ENCODE results near the gene SYNDIG1.

SYNDIG1 gene

DNA sequence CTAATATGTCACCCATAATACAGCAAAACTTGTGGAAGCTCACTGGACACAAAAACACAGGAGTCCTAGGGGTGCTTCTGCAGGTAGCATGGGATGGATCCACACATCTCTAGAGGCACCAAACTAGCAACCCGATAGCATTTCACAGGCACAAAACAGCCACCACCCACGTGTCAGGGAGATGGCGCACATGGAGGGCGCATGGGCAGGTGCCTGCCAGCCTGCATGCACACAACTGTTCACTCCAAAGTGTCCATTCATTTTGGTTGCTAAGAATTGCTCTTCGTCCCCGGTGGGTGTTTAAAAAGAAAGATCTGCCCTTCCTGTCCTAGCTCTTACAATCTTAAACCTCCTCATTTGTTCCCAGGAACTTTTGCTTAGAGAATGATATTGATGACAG, 171.3 kb downstream of the SYNDIG1 start:
- DNase-seq, result no peak

DNA sequence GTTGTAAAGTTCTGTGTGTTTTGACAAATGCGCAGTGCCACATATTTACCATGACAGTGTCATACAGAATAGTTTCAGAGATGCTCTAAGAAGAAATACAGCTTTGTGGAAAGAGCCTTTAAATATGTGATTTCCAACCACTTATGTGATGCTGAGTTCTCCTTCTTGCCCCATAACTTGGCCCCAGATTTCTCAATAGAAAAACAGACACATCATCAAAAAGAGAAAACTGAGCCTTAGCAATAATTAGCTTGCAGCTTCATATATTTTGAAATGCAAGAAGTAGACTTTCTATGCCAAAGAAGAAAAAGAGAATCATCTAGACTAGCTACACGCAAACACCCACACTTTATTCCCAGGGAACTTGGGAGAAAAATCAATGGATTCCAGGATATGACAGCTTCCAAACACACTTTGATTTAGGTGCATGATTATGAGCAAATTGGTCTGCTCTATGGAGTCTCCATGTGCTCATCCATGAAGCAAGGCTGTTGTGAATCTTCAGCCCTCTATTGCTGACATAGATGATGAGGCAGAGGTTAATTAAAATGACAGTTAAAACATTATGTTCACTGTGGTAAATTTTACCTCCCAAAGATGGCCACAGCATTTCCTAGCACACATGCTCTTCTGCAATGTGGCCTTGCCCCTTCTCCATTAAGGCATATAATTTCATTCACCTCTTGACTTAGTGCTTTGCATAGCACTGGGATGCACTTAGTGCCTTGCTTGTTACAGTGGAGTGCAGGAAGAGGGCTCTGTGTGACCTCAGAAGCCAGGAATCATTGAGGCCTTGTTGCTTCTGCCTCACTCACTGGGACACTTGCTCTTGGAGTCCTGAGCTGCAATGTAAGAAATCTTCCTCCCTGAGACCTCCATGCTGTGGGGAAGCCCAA, 174.6 kb downstream of the SYNDIG1 start:
- no peak for DNase-seq

DNA sequence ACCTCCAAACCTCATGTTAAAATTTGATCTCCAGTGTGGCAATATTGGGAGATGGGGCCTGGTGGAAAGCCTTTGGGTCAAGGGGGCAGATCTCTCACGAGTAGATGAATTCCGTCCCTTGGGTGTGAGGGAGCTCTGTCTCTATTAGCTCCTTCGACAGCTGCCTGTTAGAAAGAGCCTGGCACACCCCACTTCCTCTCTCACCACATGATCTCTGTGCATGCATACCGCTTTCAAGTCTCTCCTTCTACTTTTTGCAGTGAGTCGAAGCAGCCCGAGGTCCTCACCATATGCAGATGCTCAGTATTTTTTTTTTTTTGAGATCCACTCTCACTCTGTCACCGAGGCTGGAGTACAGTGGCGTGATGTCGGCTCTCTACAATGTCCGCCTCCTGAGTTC, 176.9 kb downstream of the SYNDIG1 start:
- no peak for DNase-seq

DNA sequence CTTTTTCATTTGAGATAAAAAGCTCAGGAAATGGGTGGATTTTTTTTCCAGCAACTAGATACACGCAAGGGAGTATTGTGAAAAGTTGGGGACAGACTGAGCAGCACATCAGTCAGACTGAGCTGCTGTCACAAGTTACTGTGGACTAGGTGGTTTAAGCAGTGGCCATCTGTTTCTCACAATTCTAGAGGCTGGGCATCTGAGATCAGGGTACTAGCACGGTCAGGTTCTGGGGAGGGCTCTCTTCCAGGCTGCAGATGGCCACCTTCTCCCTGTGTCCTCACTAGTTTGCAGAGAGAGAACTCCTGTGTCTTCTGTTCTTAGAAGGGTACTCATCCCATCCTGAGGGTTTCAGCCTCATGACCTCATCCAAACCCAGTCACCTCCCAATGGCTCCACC, 178.3 kb downstream of the SYNDIG1 start:
- DNase-seq, result no peak

DNA sequence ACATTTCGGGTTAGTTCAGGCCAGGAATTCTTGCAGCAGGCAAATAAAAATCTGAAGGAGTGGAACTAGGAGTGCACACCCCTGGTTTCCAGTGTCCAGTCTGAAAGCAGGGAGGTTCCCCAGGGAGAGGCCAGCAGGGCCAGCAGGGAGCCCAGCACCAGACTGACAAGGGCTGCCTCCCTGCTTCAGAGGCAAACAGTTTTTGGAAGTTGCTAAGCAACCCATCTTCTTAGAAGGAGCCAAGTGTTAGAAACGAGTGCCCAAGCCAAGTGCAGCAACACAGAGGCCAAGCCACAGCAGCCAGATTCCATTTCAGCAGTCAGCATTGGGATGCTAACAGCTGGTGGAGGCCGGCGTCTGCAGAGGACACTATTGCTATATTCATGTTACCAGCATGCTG, 179.1 kb downstream of the SYNDIG1 start:
- no peak for DNase-seq

DNA sequence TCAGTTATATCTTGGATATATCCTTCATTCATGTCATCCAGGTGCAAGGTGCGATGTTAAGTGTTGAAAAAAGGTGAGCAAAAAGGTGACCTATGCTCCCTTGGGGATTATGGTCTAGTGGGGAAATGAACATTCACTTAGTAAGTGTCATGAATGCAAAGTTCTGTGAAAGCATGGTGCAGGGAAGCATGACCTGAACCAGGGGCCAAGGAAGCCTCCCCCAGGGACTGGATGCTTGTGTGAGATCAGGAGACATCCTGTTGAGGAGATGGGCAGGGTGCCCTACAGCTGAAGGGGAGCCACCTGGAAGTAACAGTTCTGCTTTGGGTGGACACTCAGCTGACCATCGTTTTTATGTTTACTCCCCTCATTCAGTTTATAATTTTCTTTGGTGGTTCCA, 179.5 kb downstream of the SYNDIG1 start:
- no peak for DNase-seq

DNA sequence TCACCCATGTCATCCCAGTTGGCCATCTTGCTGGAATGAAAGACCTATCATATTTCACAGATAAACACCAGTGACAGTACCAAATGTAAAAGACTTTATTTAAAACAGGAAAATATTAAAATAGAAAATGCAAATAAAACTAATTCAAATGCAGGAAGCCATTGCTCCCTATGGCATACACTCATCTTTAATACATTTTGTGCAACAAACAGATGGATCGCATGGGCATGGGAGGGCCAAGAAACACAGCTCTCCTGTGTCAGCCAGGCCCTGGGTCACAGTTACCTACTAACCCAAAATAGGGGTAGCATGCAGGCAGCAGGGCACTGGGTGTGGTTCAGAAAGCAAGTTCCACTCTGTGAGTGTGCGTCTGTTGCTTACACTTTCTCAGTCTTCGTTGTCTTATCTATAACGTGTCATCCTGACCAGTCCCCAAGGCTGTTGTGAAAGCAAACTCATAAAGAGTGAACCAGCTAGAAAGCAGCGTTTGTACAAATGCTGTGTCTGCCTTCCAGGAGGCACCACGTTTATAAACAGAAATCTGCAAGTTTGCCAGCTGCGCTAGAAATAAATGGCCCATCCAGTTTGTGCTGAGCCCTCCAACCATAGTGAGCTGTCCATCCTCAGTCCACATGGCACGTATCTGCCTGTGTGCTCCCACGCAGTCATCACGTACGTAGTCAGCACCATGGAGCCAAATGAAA, 180.5 kb downstream of the SYNDIG1 start:
- no peak for DNase-seq

DNA sequence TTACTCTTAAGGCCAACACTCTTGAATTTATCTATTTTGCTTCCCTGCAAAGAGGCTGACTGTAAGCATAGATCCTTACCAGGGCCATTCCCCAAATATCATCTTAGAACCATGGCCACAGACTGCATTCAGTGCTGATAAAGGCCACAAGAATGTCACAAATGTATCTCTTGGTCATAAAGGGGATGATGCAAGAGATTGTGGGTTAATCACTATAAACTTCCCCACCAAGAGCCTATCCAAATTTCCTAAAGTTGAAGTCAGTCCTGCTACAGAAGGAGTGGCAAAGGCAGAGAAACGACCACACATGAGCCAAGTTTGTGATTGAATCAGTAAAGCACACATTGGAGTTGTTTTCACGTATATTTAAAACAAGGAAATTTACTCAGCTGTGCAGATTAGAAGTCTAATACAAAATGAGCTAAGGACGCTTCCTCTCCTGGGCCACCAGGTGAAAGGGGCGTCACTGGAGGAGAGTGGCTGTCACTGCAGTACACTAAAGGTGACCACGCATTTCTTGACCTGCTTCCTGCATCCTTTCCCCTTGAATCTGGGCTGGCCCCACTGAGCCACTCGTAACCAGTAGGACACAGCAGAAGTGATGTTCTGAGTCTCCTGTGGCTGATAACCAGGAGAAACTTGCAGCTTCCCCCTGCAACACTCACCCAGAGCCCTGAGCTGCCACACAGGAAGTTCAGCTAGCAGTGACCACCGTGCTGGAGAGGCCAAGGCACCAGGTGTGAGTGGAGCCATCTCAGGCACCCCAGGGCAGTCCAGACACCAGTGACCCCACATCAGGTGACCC, 181.9 kb downstream of the SYNDIG1 start:
- peak; percentile 29 for DNase-seq

DNA sequence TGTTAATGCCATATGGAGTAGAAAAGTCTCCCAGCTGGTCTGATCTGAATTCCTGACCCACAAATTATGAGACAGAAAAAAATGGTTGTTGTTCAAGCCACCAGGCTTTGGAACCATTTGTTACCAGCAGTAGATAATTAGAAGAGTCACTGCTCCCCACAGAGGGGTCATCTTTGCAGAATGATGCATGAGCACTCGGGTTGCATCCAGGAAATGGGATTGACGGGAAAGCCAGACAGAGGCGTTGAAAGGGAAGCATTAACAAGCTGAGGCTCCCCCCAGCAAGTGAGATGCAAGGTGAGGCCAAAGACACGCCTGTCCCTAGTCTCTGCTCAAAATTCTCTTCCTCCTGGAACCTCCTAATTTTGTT, 182.5 kb downstream of the SYNDIG1 start:
- no peak for DNase-seq

DNA sequence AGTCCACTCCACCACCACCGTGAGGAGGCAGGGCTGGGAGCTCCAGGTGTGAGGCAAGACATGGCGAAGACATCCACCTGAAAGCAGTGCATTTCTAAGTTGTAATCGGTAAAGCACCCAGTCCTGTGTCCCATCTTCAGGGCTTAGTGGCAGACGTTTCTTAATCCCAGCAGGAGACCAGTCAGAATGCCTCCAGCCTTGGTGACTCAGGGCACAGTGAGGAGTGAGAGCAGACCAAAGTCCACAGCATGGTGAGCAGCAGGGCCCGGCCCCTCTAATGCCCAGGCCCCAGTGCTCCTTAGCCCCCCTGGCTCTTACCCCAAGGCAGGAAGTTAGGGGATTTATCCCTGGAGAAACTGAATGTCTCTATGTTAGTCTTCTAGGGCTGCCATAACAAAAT, 183.9 kb downstream of the SYNDIG1 start:
- peak; percentile 20 for DNase-seq

DNA sequence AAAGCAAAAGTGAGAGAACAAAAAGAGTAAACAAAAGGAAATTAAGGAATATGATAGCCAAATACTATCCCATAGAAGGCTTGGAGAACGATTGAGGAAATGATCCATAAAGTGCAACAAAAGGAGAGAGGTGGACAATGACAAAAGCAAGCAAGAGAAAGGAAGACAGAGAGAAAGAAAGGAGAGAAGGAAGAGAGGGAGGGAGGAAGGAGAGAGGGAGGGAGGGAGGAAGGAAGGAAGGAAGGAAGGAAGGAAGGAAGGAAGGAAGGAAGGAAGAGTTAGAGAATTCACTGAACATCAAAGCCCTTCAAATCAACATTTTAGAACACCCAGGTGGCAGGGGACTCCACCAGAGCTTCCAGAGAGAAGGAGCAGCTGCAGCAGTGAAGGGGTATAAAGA, 185.0 kb downstream of the SYNDIG1 start:
- no peak for DNase-seq

DNA sequence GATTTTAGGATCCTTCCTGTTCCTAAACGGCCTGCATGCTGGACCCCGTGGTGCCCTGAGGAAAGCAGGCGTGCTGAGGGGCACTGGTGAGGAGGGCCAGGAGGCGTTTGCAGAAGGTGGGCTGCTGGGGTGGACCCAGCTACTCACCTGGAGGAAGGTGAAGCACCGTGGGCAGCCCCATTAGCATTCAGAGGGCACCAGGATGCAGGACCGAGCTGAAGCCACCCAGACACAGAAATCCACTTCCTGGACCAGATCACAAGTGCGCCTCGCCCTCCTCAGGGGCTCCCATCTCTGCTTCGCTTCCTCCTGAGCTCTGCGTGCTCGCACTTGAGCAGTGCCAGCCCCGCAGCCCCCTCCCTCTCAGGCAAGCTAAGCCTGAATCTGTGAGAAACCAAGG, 187.0 kb downstream of the SYNDIG1 start:
- no peak for DNase-seq

DNA sequence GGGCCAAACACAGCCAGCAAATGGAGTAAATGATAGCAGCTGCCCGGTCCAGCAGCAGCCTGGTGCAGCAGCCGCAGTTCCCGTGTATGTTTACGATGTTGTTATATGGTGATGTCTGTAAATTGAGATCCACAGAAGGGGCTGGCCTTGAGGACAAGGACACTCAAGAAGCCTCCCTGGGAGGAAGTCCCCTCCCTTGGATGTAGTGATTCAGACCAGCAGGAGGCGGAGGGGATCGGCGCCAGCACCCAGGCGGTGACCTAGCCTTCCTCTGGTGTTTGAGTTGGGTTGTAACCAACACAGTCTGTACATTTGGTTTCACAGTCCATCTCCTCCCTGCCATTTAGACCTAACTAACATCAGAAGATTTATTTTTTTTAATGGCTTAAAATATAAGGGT, 187.8 kb downstream of the SYNDIG1 start:
- DNase-seq, result no peak

DNA sequence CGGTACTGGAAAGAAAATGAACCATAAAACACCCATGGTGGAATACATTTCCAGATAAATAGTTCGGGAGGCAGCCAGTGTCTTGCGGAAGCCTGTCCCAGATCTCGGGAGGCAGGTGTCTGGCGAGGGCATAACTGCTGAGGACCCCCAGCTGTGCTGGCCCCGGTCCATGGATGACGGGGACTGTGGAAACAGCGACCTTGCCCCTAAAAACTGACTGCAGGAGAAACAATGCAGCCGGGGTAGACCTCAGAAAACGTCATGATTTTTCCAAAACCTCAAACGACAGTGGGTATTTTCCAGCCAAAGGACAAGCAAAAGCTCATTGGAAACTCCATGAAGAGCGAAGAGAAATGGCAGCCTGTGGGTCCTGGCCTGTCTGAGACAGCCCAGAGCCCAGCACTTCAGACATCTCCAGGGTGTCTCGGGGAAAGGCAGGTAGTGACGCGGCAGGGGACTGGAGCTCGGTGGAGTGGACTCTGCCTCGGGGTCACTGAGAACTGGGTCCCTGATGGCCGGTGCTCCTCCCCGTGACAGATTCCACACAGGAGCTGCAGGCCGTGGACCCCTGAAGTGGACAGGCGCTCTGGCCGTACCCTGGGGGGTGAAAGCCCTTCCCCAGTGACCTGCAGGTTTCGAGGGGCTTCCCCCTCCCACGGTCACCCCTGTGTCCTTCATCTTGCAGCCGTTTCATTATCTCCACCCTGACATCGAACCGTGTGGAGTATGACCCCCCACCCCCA, 188.6 kb downstream of the SYNDIG1 start:
- DNase-seq, result no peak

DNA sequence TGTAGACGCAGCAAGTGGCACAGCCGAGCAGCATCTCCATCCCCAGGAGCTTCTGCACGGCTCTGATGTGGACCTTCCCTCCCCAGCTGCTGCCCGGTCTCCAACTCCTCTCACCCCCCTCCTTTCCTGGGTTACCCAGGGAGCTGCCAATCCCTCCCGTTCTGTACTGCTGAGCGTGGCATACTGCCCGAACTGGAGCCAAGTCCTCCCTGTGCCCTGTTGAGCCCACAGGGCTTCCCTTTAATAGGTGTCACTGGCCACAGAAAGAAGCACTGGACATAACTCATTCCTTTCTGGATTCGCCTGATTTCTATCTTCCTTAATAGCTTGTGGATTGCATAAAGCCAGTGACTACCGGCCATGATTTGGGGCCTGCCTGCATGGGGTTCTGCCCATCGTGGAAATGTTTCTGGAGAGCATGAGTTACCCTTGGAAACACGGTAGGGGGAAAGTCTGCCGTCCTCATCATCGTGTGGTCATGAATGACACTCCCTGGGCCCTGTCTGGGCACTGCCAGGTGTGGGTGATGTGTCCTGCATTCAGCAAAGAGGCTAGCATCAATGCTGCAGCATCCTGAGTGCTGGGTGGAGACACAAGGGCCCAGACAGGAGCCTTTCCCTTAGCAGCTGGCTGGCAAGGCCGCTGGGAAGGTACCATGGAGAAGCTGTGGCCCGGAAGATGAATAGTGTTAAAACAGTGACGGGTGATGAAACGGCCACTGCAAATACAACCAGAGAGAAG, 189.7 kb downstream of the SYNDIG1 start:
- DNase-seq, result no peak

DNA sequence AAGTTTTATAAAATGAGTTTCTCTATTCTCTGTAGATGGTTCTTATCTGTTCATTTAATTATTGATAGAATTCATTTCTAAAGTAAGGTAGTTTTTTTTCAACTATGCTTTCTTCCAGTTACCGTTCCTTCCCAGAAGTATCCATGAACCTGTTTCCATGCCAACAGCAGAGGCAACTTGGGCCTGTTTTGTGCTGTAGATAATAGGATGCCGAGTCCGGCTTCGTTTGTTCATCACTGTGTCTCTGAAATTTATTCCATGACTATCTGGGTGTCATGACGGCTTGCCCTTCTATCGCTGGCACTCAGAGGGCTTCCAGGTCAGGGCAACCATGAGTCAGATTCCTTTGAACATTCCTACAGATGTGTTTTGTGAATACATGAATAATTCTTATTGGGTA, 190.4 kb downstream of the SYNDIG1 start:
- DNase-seq, result no peak

DNA sequence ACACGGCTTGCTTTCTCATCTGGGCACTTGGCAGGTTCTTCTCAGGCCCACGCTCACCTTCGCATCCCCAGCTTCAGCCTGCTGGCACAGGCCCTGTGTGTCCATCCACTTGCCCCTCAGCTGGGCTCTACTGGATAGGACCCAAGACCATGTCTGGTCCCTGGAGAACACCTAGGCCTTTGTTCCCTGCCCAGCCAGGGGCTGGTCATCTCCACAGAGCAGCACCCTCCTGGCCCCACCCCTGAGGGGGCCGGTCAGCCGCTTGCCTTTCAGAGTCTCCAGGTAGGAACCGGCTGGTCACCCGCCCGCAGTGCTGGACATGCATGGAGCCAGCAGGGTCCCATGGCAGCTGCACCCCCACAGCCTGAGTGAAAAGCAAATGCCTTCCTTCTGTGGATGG, 191.2 kb downstream of the SYNDIG1 start:
- DNase-seq, result no peak

DNA sequence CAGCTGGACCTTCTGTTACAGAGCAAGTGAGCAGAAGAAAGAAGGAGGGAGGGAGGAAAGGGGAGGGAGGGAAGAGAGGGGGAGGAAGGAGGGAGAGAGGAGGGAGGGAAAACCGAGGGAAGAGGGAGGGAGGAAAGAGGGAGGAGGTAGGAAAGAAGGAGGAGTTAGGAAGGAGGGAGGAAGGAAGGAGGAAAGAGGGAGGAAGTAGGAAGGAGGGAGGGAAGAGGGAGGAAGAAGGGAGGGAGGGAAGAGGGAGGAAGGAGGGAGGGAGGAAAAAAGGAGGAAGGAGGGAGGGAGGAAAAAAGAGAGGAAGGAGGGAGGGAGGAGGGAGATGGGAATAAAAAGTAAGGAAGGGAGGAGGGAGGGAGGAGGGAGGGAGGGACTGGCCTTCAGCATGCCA, 191.8 kb downstream of the SYNDIG1 start:
- no peak for DNase-seq

DNA sequence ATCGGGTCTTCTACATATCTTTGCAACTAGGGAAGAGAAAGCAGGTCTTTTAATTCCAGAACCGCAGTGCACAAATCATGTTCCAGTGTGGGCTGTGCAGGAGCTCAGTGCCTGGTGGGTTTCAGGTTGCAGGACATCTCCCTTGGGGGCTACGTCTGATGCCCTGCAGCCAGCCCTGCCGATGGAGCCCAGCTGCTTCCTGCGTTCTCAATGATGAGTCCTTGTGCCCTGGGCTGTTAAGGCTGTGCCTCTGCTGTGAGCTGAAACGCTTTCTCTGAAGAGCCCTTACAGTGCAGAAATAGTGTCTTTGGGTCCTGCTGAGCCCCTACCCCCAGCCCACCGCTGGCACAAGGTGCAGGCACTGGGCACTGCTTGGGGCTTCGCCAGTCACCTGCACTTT, 192.9 kb downstream of the SYNDIG1 start:
- no peak for DNase-seq

DNA sequence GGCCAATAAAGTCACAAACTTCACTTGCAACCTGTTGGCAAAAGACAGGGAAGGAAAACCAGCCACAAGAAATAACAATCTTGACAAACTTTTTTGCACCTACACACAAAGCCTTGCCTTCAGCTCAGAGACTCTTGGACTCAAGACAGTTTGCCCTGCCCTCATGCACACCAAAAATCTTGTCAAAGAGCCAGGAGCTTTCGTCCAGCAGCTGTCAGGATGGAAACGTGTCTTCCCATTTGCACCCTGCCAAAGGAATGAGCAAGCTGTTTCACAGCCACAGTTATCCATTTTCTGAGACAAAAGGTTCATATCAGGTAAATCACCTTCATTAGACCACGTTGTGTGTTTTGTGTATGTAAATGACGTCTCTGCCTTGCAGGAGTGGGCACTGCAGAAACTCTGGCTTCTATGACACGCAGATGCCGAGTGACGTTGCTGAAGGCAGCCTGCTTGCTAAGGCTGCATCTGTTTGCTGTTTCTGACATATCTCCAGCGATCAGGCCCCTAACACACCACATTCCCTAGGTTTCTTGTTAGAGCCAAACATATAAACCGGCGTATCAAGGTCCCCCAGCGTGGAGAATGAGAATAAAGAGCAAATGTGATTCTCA, 193.4 kb downstream of the SYNDIG1 start:
- DNase-seq, result no peak

DNA sequence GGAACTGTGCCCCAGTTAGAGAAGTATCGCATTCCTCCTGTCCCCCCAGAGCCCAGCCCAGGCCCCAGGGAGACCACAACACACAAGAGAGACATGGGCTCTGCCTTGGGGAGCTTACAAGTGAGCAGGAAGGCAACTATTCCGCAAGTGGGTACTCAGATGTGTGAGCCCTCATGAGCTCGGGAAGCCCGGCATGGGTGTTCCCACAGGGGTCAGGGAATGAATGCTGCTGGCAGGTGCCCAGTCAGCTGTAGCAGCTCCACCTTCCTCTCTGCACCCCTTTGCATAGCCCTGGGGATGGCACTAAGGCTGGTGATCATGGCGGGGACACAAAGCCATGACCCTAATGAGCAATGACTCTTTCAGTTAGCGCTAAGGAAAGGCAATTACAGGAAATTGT, 194.1 kb downstream of the SYNDIG1 start:
- no peak for DNase-seq

All from amniotic stem cell (primary cell).